ENCODE data around the gene TMEFF2. TPM values are rescaled to one million over a fixed set of nuclear protein-coding genes. Genes with fewer than 3 reads are reported as not detected.

The TMEFF2 gene
- total and polyA plus RNA-seq, 2 of the 4 experiments (the other 2 are of a cell fraction) = 1.3 to 3.0 TPM

DNA sequence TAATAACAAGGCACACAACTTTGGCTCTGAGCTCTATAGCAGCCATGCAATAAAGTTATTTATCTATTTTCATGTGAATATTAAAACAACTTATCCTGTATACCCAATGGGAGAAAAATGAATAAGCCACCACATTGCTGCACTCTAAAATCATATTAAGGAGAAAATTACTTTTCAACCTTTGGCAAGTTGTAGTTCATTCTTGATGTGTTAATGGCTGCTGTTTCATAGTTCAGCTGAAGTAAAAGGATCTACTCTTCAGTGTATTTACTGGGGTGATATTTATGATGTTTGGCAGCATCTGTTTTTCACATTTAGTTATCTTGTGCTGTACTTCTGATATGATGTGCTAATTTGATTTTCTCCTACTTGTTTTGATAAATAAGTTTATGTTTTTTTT is 71.8 kb downstream of the TMEFF2 start:
- no peaks in the 10 kb centered on the region for H3K27me3 ChIP-seq (ENCODE audit: control insufficient read depth, insufficient read depth, low read length)
- dilution Hi-C loops (cut with HindIII; ENCODE audit: low sequenced_read_pairs, unreplicated experiment) = no loop called here

More for the DNA sequence above, 71.8 kb downstream of the TMEFF2 start:
- H2BK15ac ChIP-seq (ENCODE audit: low read depth, low read length) = no peak overlapping the region
- H3K23ac ChIP-seq (ENCODE audit: low read depth, low read length) = no peak overlapping the region
- H4K91ac ChIP-seq (ENCODE audit: insufficient read depth, low read depth, low read length) = no peak overlapping the region
- CTCF ChIA-PET = no interaction called here
- ATAC-seq (ENCODE audit: low read depth) (no peak), DNase-seq (no peak)
- no peak overlapping the region for H4K5ac ChIP-seq (ENCODE audit: low read depth, low read length)
- no peak overlapping the region for H2BK120ac ChIP-seq (ENCODE audit: low read depth, low read length)
- H3K9me1 ChIP-seq (ENCODE audit: insufficient read depth, low read length) = no peaks in the 10 kb centered on the region
- no peak overlapping the region for H2AFZ ChIP-seq (replicated peaks; ENCODE audit: low read length, poor library complexity)
- no peak overlapping the region for H2AK5ac ChIP-seq (ENCODE audit: low read depth, low read length)
- H3K9me3 ChIP-seq (ENCODE audit: control insufficient read depth, insufficient read depth, low read length) = no peaks in the 10 kb centered on the region
- H2BK5ac ChIP-seq (ENCODE audit: low read depth, low read length, poor library complexity, severe bottlenecking) = no peak overlapping the region
- H4K20me1 ChIP-seq (ENCODE audit: insufficient read depth, low read length) = no peaks in the 10 kb centered on the region
- H3K4ac ChIP-seq (ENCODE audit: low read depth, low read length) = no peak overlapping the region
- in situ Hi-C loops (cut with MboI; ENCODE audit: low sequenced_read_pairs) = no loop called here
- H2BK20ac ChIP-seq (ENCODE audit: low read depth, low read length) = no peak overlapping the region
- no peak for TF ChIP-seq BHLHE40 (IDR thresholded peaks at IDR 0.05; ENCODE audit: low read depth, low read length)
- TF ChIP-seq CHD1 (IDR thresholded peaks at IDR 0.05; ENCODE audit: low read depth, low read length) = no peak
- no peak for TF ChIP-seq CTCF (conservative IDR thresholded peaks at IDR 0.05; ENCODE audit: low read depth, low read length)
- TF ChIP-seq MAFK (IDR thresholded peaks at IDR 0.05; ENCODE audit: low read depth, low read length) = no peak
- TF ChIP-seq POLR2A (IDR thresholded peaks at IDR 0.05; ENCODE audit: low read depth, low read length) = no peak
- TF ChIP-seq USF2 (IDR thresholded peaks at IDR 0.05; ENCODE audit: low read depth, low read length) = no peak
- TF ChIP-seq RFX5 (IDR thresholded peaks at IDR 0.05; ENCODE audit: low read depth, low read length) = no peak
- TF ChIP-seq SMC3 (IDR thresholded peaks at IDR 0.05; ENCODE audit: low read depth, low read length) = no peak
- TF ChIP-seq RAD21 (IDR thresholded peaks at IDR 0.05; ENCODE audit: low read length) = no peak
- TF ChIP-seq ELK1 (IDR thresholded peaks at IDR 0.05; ENCODE audit: borderline replicate concordance, low read depth, low read length) = no peak
- no peak for TF ChIP-seq MXI1 (IDR thresholded peaks at IDR 0.05; ENCODE audit: borderline replicate concordance, low read depth, low read length)
- H3K56ac ChIP-seq (ENCODE audit: extremely low read depth, insufficient read depth, low read length) = no peak overlapping the region
- H3K4me1 ChIP-seq (ENCODE audit: control insufficient read depth, insufficient read depth, low read length) = no peaks in the 10 kb centered on the region
- no TSS peak for BruUV-seq (replicated peaks)
- H3K4me2 ChIP-seq (ENCODE audit: low read depth, low read length) = no peak overlapping the region
- H3K79me1 ChIP-seq (ENCODE audit: low read depth in 1 of 2, low read length in 2 of 2) = no peaks in the 10 kb centered on the region
- H3K4me3 ChIP-seq (ENCODE audit: insufficient read depth, low read depth, low read length) = no peak overlapping the region
- H3K36me3 ChIP-seq (ENCODE audit: control insufficient read depth, insufficient read depth, low read length) = no peaks in the 10 kb centered on the region
- no peak overlapping the region for H3K9ac ChIP-seq (ENCODE audit: low read depth, low read length)
- no peak overlapping the region for H4K8ac ChIP-seq (ENCODE audit: low read depth in 2 of 2, low read length in 2 of 2)
- intact Hi-C loops (cut with micrococcal nuclease) = no loop called here
- no peak overlapping the region for H3K27ac ChIP-seq (ENCODE audit: insufficient read depth, low read length)
- H2AK9ac ChIP-seq (replicated peaks; ENCODE audit: low read depth, low read length, poor library complexity) = no peak overlapping the region
- POLR2A ChIA-PET (ENCODE audit: unreplicated experiment) = no interaction called here
- H3K14ac ChIP-seq (replicated peaks; ENCODE audit: low read depth, low read length) = no peak overlapping the region
- no peak overlapping the region for H3K18ac ChIP-seq (ENCODE audit: low read depth, low read length)

All from IMR-90 (cell line).